CD4-positive, alpha-beta T cell treated with Interferon gamma for 1 hour (primary cell): ENCODE results near the gene ILRUN.
A peak's percentile ranks its signal among the peaks of the same experiment; 100 is the strongest.
"Not testable (repeated sequence)": the region's sequence is repeated elsewhere in the genome, so short reads cannot be mapped to it uniquely, and the experiment has no call there.

Experiments used
- DNase-seq: peaks from one replicate; pipeline ENCODE4 v3.0.0-alpha.2; 2020

The ILRUN gene

GRCh38 chr6:34696189-34696738, 303 bp downstream of the ILRUN start:
- DNase-seq: no peak

DNA sequence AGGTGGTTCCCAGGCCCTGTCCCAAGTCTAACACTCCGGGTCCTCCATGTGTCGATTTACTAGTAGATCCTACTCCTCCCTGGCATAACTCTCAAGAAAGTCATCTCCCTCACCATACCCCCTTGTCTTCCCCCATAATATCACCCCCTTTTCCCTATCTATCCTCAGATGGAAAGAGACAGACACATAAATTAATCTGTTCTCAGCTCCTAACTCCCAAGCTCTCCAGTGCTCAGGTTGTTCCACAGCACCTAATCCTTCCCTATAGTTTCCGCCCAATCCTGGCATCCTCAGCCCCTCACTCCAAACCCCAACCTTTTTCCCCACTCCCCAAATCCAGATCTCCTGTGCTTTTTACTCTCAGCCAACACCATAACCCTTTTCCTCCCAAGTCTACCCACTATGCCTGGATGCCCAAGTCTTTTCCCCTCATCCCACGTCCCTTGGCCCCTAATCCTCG, 808 bp downstream of the ILRUN start:
- no peak for DNase-seq

- DNase-seq: no peak
These were observed 4.3 kb downstream of the ILRUN start for GRCh38 chr6:34692280-34692679.

GRCh38 chr6:34689742-34690141, 6.8 kb downstream of the ILRUN start:
- DNase-seq: no peak

DNA sequence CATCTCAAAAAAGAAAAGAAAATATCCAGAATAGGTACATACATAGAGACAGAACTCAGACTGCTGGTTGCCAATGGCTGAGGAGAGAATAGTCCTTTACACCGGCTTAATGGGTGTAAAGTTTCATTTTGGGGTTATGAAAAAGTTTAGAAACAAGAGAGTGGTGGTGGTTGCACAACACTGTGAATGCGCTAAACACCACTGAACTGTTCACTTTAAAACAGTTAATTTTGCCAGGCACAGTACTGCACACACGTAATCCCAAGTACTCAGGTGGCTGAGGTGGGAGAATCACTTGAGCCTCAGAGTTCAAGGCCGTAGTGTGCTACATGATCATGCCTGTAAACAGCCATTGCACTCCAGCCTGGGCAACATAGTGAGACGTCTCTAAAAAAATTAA, 7.6 kb downstream of the ILRUN start:
- DNase-seq: no peak

DNA sequence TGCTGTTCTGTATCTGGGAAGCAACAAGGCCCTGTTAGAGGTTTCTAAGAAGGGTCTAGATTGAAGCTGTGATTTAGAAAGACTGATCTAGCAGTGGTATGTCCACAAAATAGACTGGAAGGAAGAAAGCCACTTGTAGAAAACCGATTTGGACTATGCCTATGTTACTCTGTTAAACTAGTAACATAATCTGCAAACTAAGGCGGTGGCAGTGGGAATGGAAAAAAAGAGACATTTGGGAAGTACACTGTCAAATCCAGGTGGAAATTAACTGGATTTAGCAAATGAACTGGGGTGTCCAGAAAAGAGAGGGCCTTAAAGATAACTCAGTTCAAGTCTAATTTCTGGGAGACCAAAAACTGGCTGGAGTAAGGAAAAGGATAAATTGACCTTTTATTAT, 11.6 kb downstream of the ILRUN start:
- DNase-seq: no peak

GRCh38 chr6:34684364-34684763, 12.2 kb downstream of the ILRUN start:
- DNase-seq: no peak

- DNase-seq: no peak
These were observed 15.6 kb downstream of the ILRUN start for GRCh38 chr6:34680802-34681515.

GRCh38 chr6:34680313-34680712, 16.3 kb downstream of the ILRUN start:
- DNase-seq: not testable (repeated sequence)

- no peak for DNase-seq
These were observed 16.9 kb downstream of the ILRUN start for GRCh38 chr6:34679552-34680253.

GRCh38 chr6:34676140-34676539, 20.4 kb downstream of the ILRUN start:
- DNase-seq: no peak

DNA sequence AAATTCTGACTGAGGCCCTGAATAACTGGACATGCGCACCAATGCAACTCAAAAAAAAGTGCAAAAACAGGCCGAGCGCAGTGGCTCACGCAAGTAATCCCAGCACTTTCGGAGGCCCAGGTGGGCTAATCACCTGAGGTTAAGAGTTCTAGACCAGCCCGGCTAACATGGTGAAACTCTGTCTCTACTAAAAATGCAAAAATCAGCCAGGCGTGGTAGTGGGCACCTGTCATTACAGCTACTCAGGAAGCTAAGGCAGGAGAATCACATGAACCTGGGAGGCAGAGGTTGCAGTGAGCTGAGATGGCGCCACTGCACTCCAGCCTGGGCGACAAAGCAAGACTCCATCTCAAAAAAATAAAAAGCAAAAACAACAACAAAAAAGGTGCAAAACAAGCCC, 21.6 kb downstream of the ILRUN start:
- DNase-seq: peak; percentile 11

- no peak for DNase-seq
These were observed 22.3 kb downstream of the ILRUN start for GRCh38 chr6:34674268-34674639.

DNA sequence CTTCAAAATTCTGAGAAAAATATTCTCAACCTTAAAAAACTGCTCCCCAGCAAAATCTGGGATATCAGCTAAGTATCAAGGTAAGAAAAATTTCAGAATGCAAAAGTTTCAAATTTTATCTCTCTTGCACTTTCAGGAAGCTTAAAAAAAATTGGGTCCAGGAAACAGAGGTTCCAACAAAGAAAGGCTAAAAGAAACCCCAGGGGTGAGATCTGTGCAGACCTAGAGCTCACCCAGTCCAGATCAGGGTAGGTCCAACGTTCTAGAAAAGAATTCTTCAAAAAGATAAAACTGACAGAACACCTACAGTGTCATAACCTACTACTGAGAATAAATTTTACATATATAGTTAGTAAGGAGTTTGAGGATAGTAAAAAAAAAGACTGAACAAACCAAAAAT, 23.5 kb downstream of the ILRUN start:
- DNase-seq: no peak

DNA sequence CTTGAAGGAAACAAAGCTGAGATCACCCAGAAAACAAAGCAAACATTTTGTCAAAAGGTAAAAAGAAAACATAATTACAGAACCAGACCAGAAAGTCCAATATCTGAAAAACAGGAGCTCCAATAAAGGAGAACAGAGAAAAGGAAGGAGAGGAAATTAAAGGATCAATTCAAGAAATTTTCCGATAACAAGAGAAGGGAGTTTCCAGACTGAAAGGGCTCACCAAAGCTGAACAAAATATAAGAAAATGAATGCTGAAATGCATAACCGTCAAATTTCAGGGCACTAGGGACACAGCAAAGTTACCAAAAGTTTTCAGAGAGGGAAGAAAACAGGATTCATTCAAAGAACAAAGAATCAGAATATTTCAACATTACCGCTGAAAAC, 23.9 kb downstream of the ILRUN start:
- no peak for DNase-seq

GRCh38 chr6:34671801-34672656, 24.5 kb downstream of the ILRUN start:
- DNase-seq: peak; percentile 85

- DNase-seq: no peak
These were observed 25.2 kb downstream of the ILRUN start for GRCh38 chr6:34671367-34671766.

DNA sequence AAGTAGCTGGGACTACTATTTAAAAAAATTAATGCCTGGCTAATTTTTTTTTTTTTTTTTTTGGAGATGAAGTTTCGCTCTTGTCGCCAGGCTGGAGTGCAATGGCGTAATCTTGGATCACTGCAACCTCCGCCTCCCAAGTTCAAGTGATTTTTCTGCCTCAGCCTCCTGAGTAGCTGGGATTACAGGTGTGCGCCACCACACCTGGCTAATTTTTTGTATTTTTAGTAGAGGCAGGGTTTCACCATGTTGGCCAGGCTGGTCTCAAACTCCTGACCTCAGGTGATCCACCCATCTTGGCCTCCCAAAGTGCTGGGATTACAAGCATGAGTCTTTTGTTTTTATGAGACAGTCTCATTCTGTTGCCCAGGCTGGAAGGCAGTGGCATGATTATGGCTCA, 27.8 kb downstream of the ILRUN start:
- not testable (repeated sequence) for DNase-seq

- DNase-seq: no peak
These were observed 28.9 kb downstream of the ILRUN start for GRCh38 chr6:34667481-34668238.

GRCh38 chr6:34665019-34665418, 31.5 kb downstream of the ILRUN start:
- no peak for DNase-seq

GRCh38 chr6:34664256-34664971, 32.2 kb downstream of the ILRUN start:
- no peak for DNase-seq

- DNase-seq: no peak
These were observed 32.7 kb downstream of the ILRUN start for GRCh38 chr6:34663831-34664255.
